ENCODE measurements around the gene USP32. TPM values are rescaled to one million over a fixed set of nuclear protein-coding genes. Genes with fewer than 3 reads are reported as not detected.
A peak's percentile ranks its signal among the peaks of the same experiment; 100 is the strongest.

Gene USP32
- total RNA-seq, 4 donors from 2014 or later = 56.3 to 72.0 (median 60.9) TPM

GRCh38 chr17:60146206-60146605 is 245.7 kb downstream of the USP32 start:
- intact Hi-C loops (cut with DNase I; ENCODE audit: low total_unique reads) = no loop called here
- H3K4me3 ChIP-seq (ENCODE audit: low read depth, poor library complexity, severe bottlenecking) = no peak overlapping the region
- no peak for DNase-seq (ENCODE audit: low spot score in 2 of 2)
- WGBS, 2 donors = 70 to 83% methylated on average over 2 of the region's 2 CpGs
- no peak for TF ChIP-seq CTCF (IDR thresholded peaks at IDR 0.05)
- TF ChIP-seq POLR2A (IDR thresholded peaks at IDR 0.05) = no peak

GRCh38 chr17:60145006-60145935 is 246.7 kb downstream of the USP32 start:
- TF ChIP-seq CTCF (IDR thresholded peaks at IDR 0.05) (no peak), POLR2A (IDR thresholded peaks at IDR 0.05) (no peak)
- WGBS, 2 donors = 42 to 45% methylated on average over 17 of the region's 17 CpGs
- H3K4me3 ChIP-seq (ENCODE audit: low read depth, poor library complexity, severe bottlenecking) = no peak overlapping the region
- no peak for DNase-seq (ENCODE audit: low spot score in 2 of 2)
- intact Hi-C loops (cut with DNase I; ENCODE audit: low total_unique reads) = no loop called here

- H3K4me3 ChIP-seq (ENCODE audit: low read depth, poor library complexity, severe bottlenecking) = no peak overlapping the region
- DNase-seq (ENCODE audit: low spot score in 2 of 2) = peak; percentile 59 to 93
- TF ChIP-seq POLR2A (IDR thresholded peaks at IDR 0.05) (no peak), CTCF (IDR thresholded peaks at IDR 0.05) (no peak)
- WGBS, 2 donors = 10 to 11% methylated on average over 10 of the region's 10 CpGs
- intact Hi-C loops (cut with DNase I; ENCODE audit: low total_unique reads) = no loop called here
These were observed 248.9 kb downstream of the USP32 start for GRCh38 chr17:60142872-60143499.

- no peak for TF ChIP-seq CTCF (IDR thresholded peaks at IDR 0.05)
- 8 to 15% methylated on average over 39 to 46 of the region's 52 CpGs for WGBS, 2 donors
- H3K4me3 ChIP-seq (ENCODE audit: low read depth, poor library complexity, severe bottlenecking) = no peak overlapping the region
- intact Hi-C loops (cut with DNase I; ENCODE audit: low total_unique reads) = no loop called here
- no peak for DNase-seq (ENCODE audit: low spot score in 2 of 2)
These were observed 250.6 kb downstream of the USP32 start for GRCh38 chr17:60141111-60142018.

- TF ChIP-seq POLR2A (IDR thresholded peaks at IDR 0.05) (no peak), CTCF (IDR thresholded peaks at IDR 0.05) (peak in 1 of 3 donors; percentile 24)
- WGBS, 2 donors = 7 to 8% methylated on average over 43 to 46 of the region's 66 CpGs
- intact Hi-C loops (cut with DNase I; ENCODE audit: low total_unique reads) = no loop called here
- H3K4me3 ChIP-seq (ENCODE audit: low read depth, poor library complexity, severe bottlenecking) = no peak overlapping the region
- DNase-seq (ENCODE audit: low spot score in 2 of 2) = peak; percentile 39 to 90
These were observed 252.3 kb downstream of the USP32 start for GRCh38 chr17:60139438-60140285.
